GM10847 (cell line): Measurements from ENCODE around the gene POLA1.

Source experiments
- POLR2A ChIP-seq: IDR thresholded peaks from 2 replicates; pipeline ENCODE4 v1.6.1; 2011; ENCODE audit not compliant: insufficient read length; ENCODE audit errors: extremely low read depth

Gene POLA1

GRCh38 chrX:24760363-24761000 is 66.8 kb downstream of the POLA1 start:
- TF ChIP-seq POLR2A, result no peak

DNA sequence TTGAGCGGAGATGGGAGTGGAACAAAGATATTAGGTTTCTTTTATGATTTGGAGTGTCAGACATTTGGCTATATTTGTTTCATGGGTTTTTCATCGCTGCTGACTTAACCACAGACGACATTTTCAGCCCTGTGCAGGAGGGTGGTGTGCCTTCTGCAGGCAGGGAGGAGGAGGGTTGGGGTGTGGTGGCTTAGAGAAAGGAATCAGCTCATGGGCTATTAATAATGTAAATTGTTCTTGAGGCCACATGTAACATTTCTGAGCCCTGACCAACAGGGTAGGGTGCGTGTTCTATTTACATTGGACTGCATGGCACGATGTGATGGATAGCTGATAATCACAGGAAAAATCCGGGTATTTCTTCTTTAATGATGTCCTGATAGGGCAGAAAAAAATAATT is 67.6 kb downstream of the POLA1 start:
- TF ChIP-seq POLR2A, result no peak

GRCh38 chrX:24763989-24764388 is 70.3 kb downstream of the POLA1 start:
- no peak for TF ChIP-seq POLR2A

GRCh38 chrX:24767557-24767956 is 73.8 kb downstream of the POLA1 start:
- no peak for TF ChIP-seq POLR2A

GRCh38 chrX:24768556-24768955 is 74.8 kb downstream of the POLA1 start:
- TF ChIP-seq POLR2A, result no peak

DNA sequence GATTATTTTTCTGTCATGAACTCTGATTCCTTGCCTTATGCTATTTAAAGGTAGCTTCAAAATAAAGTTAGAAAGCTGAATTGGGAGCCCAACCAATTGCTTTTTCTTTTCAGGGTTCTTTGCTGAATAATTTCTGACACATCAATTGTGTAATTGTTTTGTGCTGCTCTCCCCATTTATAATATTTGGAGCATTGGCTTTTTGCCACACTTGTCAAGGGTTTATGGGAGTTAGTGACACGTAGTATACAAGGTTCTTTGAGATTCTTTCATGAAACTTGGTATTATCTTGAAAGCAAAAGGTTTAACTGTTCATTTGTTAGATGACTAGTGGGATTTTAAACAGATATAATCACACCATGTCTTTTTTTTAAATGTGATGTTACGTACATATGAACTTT is 80.9 kb downstream of the POLA1 start:
- no peak for TF ChIP-seq POLR2A

DNA sequence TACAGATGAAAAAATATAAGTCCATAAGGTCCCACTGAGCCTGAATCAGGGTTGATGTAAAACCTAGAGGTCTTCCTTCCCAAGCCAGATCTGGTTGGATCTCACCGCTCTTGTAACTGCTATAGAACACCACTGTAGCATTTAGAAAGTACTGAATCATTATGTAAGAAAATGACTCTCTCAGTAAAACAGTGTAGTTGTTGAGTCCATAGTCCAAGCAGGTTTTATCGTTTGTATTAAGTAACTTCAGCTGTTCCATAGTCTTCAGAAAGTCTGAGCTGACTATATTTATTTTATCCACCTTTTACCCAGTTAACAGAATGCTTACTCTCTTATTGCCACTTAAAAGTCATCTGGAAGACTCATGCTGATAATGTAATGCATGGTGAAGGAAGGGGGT is 82.2 kb downstream of the POLA1 start:
- no peak for TF ChIP-seq POLR2A

- no peak for TF ChIP-seq POLR2A
Observed at GRCh38 chrX:24777660-24778059, 83.9 kb downstream of the POLA1 start.

DNA sequence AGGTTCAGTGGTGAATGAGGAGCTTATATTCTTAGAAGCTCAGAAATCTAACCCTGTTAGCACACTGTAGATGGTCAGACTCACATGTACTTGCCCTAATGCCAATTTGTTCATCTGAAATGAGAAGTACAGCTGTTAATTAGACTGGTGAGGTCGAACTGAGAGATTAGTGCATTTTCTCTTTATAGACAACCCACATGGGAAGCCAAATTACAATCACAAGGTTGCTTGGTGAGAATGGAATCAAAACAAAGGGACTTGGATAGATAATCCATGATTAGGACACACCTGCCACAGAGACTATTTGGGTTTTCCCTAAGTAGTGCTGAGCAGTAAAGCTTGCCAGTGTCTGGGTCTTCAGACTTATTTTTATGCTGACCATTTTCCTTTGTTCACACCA is 88.3 kb downstream of the POLA1 start:
- TF ChIP-seq POLR2A, result no peak

GRCh38 chrX:24789047-24789446 is 95.3 kb downstream of the POLA1 start:
- no peak for TF ChIP-seq POLR2A

- TF ChIP-seq POLR2A, result no peak
Observed at GRCh38 chrX:24790166-24790565, 96.4 kb downstream of the POLA1 start.

- TF ChIP-seq POLR2A, result no peak
Observed at GRCh38 chrX:24796204-24796603, 102.5 kb downstream of the POLA1 start.

DNA sequence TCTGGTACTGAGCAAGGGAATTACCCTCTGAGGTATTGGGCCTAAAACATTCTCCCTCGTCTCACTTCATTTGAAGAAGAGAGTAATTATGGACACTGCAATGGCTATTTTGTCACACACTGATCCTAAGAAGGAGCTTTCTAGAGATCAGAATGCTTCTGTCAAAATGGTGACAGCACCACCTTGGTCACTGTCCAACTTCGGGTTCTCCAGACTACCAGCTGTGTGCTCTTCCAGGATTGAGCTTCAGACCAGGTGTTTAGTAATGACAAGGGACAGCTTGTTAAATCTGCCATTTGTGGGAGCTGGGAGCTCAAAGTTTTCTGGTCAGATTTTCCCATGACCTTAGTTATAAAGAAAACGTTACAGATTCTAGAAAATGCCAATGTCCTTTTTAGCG is 105.4 kb downstream of the POLA1 start:
- no peak for TF ChIP-seq POLR2A

DNA sequence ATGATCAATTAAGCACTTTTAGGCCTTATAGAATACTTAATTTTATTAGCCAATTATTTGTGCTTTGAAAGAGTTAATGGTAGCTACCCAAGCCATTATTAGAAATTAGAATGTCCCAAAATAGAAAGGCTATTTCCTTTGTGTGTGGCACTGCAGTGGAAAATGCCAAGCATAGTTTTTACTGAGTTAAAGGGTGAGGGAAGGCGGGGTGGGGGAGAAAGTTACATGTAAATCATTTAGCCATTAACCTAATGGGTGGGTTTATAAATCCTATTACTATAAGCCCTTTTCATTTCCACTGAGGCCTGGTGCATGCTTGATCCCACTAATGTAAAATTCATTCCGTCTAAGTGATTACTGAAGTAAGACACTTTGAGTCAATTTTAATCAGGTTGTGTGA is 105.8 kb downstream of the POLA1 start:
- no peak for TF ChIP-seq POLR2A

DNA sequence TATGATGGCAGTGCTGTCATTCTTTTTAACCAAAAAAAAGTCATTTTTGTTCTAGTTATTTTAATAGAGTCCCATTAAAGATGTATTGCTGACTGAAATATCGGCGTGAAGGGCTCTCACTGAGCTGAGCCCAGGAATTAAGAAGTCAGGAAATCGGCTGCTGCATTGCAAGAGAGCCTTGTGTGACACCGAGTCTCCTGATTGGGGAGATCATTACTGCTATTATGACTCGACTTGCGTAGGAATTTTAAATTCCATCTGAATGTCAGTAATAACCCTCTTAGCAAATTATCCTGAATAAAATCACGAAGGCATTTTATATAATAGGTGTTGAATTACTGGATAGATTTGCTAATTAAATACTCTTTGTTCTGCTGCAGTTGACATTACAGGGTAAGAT is 111.5 kb downstream of the POLA1 start:
- TF ChIP-seq POLR2A, result no peak

DNA sequence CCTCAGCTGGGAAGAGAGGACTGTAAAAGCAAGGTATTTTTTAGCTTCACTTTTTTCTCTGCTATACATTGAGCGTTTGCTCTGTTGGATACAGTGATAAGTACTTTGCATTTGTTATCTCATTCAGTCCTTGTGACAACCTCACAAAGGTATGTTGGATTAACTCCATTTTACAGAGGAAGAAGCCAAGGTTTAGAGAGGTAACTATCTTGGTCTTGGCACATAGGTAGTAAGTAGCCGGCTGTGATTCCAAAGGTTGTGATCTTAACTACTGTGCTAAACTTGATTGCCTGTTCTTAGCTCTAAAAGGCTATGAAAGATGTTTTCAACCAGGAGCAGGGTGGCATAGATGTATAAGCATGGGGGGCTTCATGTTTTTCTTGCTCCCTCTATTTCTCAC is 134.4 kb downstream of the POLA1 start:
- no peak for TF ChIP-seq POLR2A

DNA sequence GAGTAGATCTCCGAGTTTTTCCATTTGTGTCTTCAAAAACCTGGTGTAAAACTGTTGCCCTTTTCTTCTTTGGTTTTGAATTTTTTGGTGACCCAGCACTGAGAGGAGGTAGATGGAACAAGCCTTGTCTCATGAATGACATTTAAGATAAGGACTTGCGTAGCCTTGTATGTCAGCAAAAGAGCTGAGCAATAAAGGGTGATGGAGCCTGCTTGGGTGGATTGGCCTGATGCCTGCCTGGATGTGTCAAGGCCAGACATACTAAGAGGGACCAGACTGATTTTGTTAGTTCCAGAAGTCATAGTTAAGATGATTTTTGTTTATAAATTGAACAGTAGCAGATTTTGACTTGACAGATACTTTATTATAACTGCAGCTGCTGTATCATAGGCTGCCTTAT is 134.9 kb downstream of the POLA1 start:
- TF ChIP-seq POLR2A, result no peak
